Measurements from ENCODE around the gene OR2T11. TPM values are rescaled to one million over a fixed set of nuclear protein-coding genes. Genes with fewer than 3 reads are reported as not detected.

OR2T11 gene
- total and polyA plus RNA-seq, 7 donors, result not detected

GRCh38 chr1:248627971-248628844 is 6.7 kb downstream of the OR2T11 start:
- intact Hi-C loops (cut with DNase I), result no loop called here
- no peak for TF ChIP-seq CTCF (IDR thresholded peaks at IDR 0.05)
- H3K4me1 ChIP-seq, result no peaks in the 10 kb centered on the region
- DNase-seq, result no peak
- H3K4me3 ChIP-seq, result no peak overlapping the region
- no peaks in the 10 kb centered on the region for H3K36me3 ChIP-seq (ENCODE audit: insufficient read depth in 1 of 2, low read depth in 1 of 2)
- no peak overlapping the region for H3K27ac ChIP-seq
- no peaks in the 10 kb centered on the region for H3K9me3 ChIP-seq
- ATAC-seq, result no peak
- no peaks in the 10 kb centered on the region for H3K27me3 ChIP-seq (ENCODE audit: insufficient read depth in 3 of 3, low read length in 2 of 3)
- WGBS, 3 donors, result 78 to 81% (median 78%) methylated on average over 9 of the region's 9 CpGs

- H3K4me1 ChIP-seq, result no peaks in the 10 kb centered on the region
- H3K27me3 ChIP-seq (ENCODE audit: insufficient read depth in 3 of 3, low read length in 2 of 3), result no peaks in the 10 kb centered on the region
- intact Hi-C loops (cut with DNase I), result no loop called here
- no peaks in the 10 kb centered on the region for H3K36me3 ChIP-seq (ENCODE audit: insufficient read depth in 1 of 2, low read depth in 1 of 2)
- 65 to 72% (median 65%) methylated on average over 5 of the region's 5 CpGs for WGBS, 3 donors
- H3K4me3 ChIP-seq, result no peak overlapping the region
- no peak for ATAC-seq
- DNase-seq, result no peak
- H3K27ac ChIP-seq, result no peak overlapping the region
- no peak for TF ChIP-seq CTCF (IDR thresholded peaks at IDR 0.05)
- H3K9me3 ChIP-seq, result no peaks in the 10 kb centered on the region
Observed at GRCh38 chr1:248625971-248626370, 8.9 kb downstream of the OR2T11 start.

GRCh38 chr1:248625166-248625565 is 9.7 kb downstream of the OR2T11 start:
- Histone ChIP-seq H3K27me3 (ENCODE audit: insufficient read depth in 3 of 3, low read length in 2 of 3) (no peaks in the 10 kb centered on the region), H3K36me3 (ENCODE audit: insufficient read depth in 1 of 2, low read depth in 1 of 2) (no peaks in the 10 kb centered on the region), H3K4me3 (no peak overlapping the region), H3K27ac (no peak overlapping the region), H3K9me3 (no peaks in the 10 kb centered on the region), H3K4me1 (no peaks in the 10 kb centered on the region)
- TF ChIP-seq CTCF (IDR thresholded peaks at IDR 0.05), result no peak
- intact Hi-C loops (cut with DNase I), result no loop called here
- no peak for DNase-seq
- ATAC-seq, result no peak
- WGBS, 3 donors, result 60 to 73% (median 60%) methylated on average over 4 of the region's 4 CpGs

- intact Hi-C loops (cut with DNase I), result loop anchor here in 1 of 2 donors (2.0 kb wide), 1 partner anchor 184 kb away; no protein-coding TSS in a partner anchor
- ATAC-seq (no peak), DNase-seq (no peak)
Observed at GRCh38 chr1:248622570-248623001, 12.3 kb downstream of the OR2T11 start.

More at GRCh38 chr1:248622570-248623001, 12.3 kb downstream of the OR2T11 start:
- no peaks in the 10 kb centered on the region for H3K9me3 ChIP-seq
- H3K4me1 ChIP-seq, result no peaks in the 10 kb centered on the region
- no peaks in the 10 kb centered on the region for H3K36me3 ChIP-seq (ENCODE audit: insufficient read depth in 1 of 2, low read depth in 1 of 2)
- no peak overlapping the region for H3K27ac ChIP-seq
- H3K4me3 ChIP-seq, result no peak overlapping the region
- WGBS, 3 donors, result 62 to 81% (median 78%) methylated on average over 4 of the region's 4 CpGs
- H3K27me3 ChIP-seq (ENCODE audit: insufficient read depth in 3 of 3, low read length in 2 of 3), result no peaks in the 10 kb centered on the region
- TF ChIP-seq CTCF (IDR thresholded peaks at IDR 0.05), result peak; percentile 52

Measured in psoas muscle (tissue), 8 donors.